ENCODE measurements around the gene LRRC4. TPM values are rescaled to one million over a fixed set of nuclear protein-coding genes. Genes with fewer than 3 reads are reported as not detected.

Gene LRRC4
- total RNA-seq, 1 donor from 2014 or later = 67.5 TPM

- H3K4me1 Mint-ChIP-seq = peaks cover 36% of the 10 kb centered on the region
- no peaks in the 10 kb centered on the region for H3K9me3 Mint-ChIP-seq
- DNase-seq (ENCODE audit: low read depth, low spot score) = no peak
- H3K27me3 Mint-ChIP-seq (ENCODE audit: low read depth) = no peaks in the 10 kb centered on the region
- no peak overlapping the region for H3K4me3 Mint-ChIP-seq
- TF ChIP-seq CTCF (conservative IDR thresholded peaks at IDR 0.05) = peak; percentile 13
- no peak overlapping the region for H3K27ac Mint-ChIP-seq (ENCODE audit: unreplicated experiment)
- peaks cover 17% of the 10 kb centered on the region for H3K36me3 Mint-ChIP-seq (ENCODE audit: low read depth)
These were observed 20.7 kb downstream of the LRRC4 start for GRCh38 chr7:128010391-128011127.

- H3K27ac Mint-ChIP-seq (ENCODE audit: unreplicated experiment) = no peak overlapping the region
- H3K4me3 Mint-ChIP-seq = no peak overlapping the region
- H3K36me3 Mint-ChIP-seq (ENCODE audit: low read depth) = peaks cover 19% of the 10 kb centered on the region
- no peaks in the 10 kb centered on the region for H3K9me3 Mint-ChIP-seq
- no peaks in the 10 kb centered on the region for H3K27me3 Mint-ChIP-seq (ENCODE audit: low read depth)
- TF ChIP-seq CTCF (conservative IDR thresholded peaks at IDR 0.05) = no peak
- H3K4me1 Mint-ChIP-seq = peaks cover 49% of the 10 kb centered on the region
- no peak for DNase-seq (ENCODE audit: low read depth, low spot score)
These were observed 22.5 kb downstream of the LRRC4 start for GRCh38 chr7:128008744-128009143.

GRCh38 chr7:128008141-128008540 is 23.1 kb downstream of the LRRC4 start:
- TF ChIP-seq CTCF (conservative IDR thresholded peaks at IDR 0.05) = no peak
- Mint-ChIP-seq H3K4me3 (no peak overlapping the region), H3K27ac (ENCODE audit: unreplicated experiment) (no peak overlapping the region), H3K27me3 (ENCODE audit: low read depth) (no peaks in the 10 kb centered on the region), H3K9me3 (no peaks in the 10 kb centered on the region), H3K36me3 (ENCODE audit: low read depth) (peaks cover 20% of the 10 kb centered on the region), H3K4me1 (peaks cover 49% of the 10 kb centered on the region)
- DNase-seq (ENCODE audit: low read depth, low spot score) = no peak

GRCh38 chr7:128007303-128007680 is 23.9 kb downstream of the LRRC4 start:
- Mint-ChIP-seq H3K27me3 (ENCODE audit: low read depth) (no peaks in the 10 kb centered on the region), H3K27ac (ENCODE audit: unreplicated experiment) (no peak overlapping the region), H3K9me3 (no peaks in the 10 kb centered on the region), H3K36me3 (ENCODE audit: low read depth) (peaks cover 17% of the 10 kb centered on the region), H3K4me1 (peaks cover 44% of the 10 kb centered on the region), H3K4me3 (no peak overlapping the region)
- no peak for DNase-seq (ENCODE audit: low read depth, low spot score)
- TF ChIP-seq CTCF (conservative IDR thresholded peaks at IDR 0.05) = no peak

GRCh38 chr7:128006550-128007302 is 24.5 kb downstream of the LRRC4 start:
- no peaks in the 10 kb centered on the region for H3K27me3 Mint-ChIP-seq (ENCODE audit: low read depth)

More at GRCh38 chr7:128006550-128007302, 24.5 kb downstream of the LRRC4 start:
- DNase-seq (ENCODE audit: low read depth, low spot score) = no peak
- TF ChIP-seq CTCF (conservative IDR thresholded peaks at IDR 0.05) = no peak
- Mint-ChIP-seq H3K4me3 (no peak overlapping the region), H3K4me1 (peaks cover 38% of the 10 kb centered on the region), H3K36me3 (ENCODE audit: low read depth) (peaks cover 20% of the 10 kb centered on the region), H3K27ac (ENCODE audit: unreplicated experiment) (no peak overlapping the region), H3K9me3 (no peaks in the 10 kb centered on the region)
